ENCODE measurements around the gene APC2. TPM values are rescaled to one million over a fixed set of nuclear protein-coding genes. Genes with fewer than 3 reads are reported as not detected.
A peak's percentile ranks its signal among the peaks of the same experiment; 100 is the strongest.

APC2 gene
- total RNA-seq, 1 experiment from 2014 or later, result 11.9 TPM

DNA sequence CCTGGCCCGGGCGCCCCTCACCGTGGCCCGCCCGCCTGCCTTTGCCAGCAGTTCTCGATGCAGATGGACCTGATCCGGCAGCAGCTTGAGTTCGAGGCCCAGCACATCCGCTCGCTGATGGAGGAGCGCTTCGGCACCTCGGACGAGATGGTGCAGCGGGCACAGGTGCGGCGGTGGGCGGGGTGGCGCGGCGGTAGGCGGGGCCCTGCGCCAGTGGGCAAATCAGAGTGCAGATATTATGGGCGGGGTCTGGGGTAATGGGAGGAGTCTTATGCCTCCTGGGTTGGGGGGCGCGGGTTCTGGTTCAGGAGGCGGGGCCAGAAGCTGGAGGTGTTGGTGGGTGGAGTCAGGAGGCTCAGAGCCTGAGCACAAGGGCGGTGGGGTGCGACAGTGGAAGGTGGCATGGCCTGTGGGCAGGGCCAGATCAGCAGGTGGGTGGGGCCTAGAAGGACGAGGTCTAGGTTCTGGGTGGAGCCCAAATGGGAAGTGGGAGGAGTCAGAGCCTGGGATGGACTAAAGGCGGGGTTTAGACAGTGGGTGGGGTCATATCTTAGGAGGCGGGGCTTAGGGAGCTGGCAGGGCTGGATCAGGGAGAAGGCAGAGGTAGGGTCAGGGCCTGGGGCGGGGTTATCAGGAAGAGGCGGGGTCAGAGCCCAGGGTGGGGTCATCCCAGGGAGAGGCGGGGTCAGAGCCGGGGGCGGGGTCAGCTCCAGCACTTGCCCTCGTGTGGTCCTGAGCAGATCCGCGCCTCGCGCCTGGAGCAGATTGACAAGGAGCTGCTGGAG is 5.6 kb downstream of the APC2 start:
- H3K4me3 ChIP-seq (ENCODE audit: low read depth in 2 of 2, low read length in 2 of 2), result no peak overlapping the region
- no peaks in the 10 kb centered on the region; the same call in 1 of the 2 replicates for H3K4me1 ChIP-seq (ENCODE audit: control insufficient read depth, insufficient read depth, low read length)
- ATAC-seq (peak; percentile 49), DNase-seq (ENCODE audit: low read depth, low spot score) (peak; percentile 43)
- H3K27me3 ChIP-seq (ENCODE audit: control insufficient read depth, insufficient read depth, low read length), result no peaks in the 10 kb centered on the region
- TF ChIP-seq, protein P1, sequence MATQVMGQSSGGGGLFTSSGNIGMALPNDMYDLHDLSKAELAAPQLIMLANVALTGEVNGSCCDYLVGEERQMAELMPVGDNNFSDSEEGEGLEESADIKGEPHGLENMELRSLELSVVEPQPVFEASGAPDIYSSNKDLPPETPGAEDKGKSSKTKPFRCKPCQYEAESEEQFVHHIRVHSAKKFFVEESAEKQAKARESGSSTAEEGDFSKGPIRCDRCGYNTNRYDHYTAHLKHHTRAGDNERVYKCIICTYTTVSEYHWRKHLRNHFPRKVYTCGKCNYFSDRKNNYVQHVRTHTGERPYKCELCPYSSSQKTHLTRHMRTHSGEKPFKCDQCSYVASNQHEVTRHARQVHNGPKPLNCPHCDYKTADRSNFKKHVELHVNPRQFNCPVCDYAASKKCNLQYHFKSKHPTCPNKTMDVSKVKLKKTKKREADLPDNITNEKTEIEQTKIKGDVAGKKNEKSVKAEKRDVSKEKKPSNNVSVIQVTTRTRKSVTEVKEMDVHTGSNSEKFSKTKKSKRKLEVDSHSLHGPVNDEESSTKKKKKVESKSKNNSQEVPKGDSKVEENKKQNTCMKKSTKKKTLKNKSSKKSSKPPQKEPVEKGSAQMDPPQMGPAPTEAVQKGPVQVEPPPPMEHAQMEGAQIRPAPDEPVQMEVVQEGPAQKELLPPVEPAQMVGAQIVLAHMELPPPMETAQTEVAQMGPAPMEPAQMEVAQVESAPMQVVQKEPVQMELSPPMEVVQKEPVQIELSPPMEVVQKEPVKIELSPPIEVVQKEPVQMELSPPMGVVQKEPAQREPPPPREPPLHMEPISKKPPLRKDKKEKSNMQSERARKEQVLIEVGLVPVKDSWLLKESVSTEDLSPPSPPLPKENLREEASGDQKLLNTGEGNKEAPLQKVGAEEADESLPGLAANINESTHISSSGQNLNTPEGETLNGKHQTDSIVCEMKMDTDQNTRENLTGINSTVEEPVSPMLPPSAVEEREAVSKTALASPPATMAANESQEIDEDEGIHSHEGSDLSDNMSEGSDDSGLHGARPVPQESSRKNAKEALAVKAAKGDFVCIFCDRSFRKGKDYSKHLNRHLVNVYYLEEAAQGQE (IDR thresholded peaks at IDR 0.05; ENCODE audit: insufficient read depth in 1 of 2, low read depth in 2 of 2, low read length in 1 of 2), result no peak
- TF ChIP-seq SIN3A (IDR thresholded peaks at IDR 0.05; ENCODE audit: borderline replicate concordance, insufficient read depth, low read depth, low read length) (no peak), POLR2AphosphoS5 (IDR thresholded peaks at IDR 0.05; ENCODE audit: low read depth, low read length) (no peak)
- TF ChIP-seq, protein P2, sequence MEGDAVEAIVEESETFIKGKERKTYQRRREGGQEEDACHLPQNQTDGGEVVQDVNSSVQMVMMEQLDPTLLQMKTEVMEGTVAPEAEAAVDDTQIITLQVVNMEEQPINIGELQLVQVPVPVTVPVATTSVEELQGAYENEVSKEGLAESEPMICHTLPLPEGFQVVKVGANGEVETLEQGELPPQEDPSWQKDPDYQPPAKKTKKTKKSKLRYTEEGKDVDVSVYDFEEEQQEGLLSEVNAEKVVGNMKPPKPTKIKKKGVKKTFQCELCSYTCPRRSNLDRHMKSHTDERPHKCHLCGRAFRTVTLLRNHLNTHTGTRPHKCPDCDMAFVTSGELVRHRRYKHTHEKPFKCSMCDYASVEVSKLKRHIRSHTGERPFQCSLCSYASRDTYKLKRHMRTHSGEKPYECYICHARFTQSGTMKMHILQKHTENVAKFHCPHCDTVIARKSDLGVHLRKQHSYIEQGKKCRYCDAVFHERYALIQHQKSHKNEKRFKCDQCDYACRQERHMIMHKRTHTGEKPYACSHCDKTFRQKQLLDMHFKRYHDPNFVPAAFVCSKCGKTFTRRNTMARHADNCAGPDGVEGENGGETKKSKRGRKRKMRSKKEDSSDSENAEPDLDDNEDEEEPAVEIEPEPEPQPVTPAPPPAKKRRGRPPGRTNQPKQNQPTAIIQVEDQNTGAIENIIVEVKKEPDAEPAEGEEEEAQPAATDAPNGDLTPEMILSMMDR (IDR thresholded peaks at IDR 0.05), result no peak
- no peak overlapping the region for H3K27ac ChIP-seq (ENCODE audit: low read length)
- intact Hi-C loops (cut with micrococcal nuclease; ENCODE audit: unreplicated experiment), result no loop called here
- BruUV-seq (replicated peaks), result no TSS peak
- no peaks in the 10 kb centered on the region for H3K9me3 ChIP-seq (ENCODE audit: control insufficient read depth, insufficient read depth, low read depth, low read length)
- ChIA-PET CTCF (no interaction called here), POLR2A (interaction anchor here (0.8 kb wide), 1 partner anchor 195 kb away, joined by 3 read pairs; no protein-coding TSS in a partner anchor)
- no peaks in the 10 kb centered on the region for H3K36me3 ChIP-seq (ENCODE audit: control insufficient read depth, insufficient read depth, low read length)
- in situ Hi-C loops (cut with HindIII; ENCODE audit: low pct_unique_long_range_greater_than_20kb, low sequenced_read_pairs), result no loop called here

DNA sequence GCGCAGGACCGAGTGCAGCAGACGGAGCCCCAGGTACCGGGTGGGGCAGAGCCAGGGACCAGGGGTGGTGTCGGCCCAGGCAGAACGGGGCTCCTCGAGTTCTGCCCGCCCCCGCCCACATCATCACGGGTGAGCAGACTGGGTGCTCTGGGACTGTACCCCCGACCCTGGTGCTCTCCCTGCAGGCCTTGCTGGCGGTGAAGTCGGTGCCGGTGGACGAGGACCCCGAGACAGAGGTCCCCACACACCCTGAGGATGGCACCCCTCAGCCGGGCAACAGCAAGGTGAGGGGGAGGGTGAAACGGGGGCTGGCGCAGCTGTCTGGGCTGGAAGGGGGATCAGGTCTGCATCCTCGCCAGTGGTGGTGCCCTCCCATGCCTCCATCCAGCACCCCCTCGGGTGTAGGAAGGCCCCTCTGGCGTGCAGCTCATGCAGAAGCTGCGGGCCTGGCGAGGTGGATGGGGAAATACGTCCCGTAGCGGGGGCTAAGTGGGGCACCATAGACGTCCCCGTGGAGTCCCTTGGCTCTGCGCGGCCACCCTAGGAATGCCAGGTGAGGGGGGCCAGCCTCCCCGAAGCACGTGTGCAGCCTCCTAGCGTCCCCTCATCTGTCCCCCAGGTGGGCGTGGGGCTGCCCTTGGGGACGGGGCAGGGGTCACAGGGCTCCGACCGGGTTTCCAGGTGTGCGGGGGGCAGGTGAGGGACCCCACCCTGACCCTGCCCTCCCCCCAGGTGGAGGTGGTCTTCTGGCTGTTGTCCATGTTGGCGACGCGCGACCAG is 6.4 kb downstream of the APC2 start:
- no peak overlapping the region for H3K27ac ChIP-seq (ENCODE audit: low read length)
- intact Hi-C loops (cut with micrococcal nuclease; ENCODE audit: unreplicated experiment), result no loop called here
- H3K9me3 ChIP-seq (ENCODE audit: control insufficient read depth, insufficient read depth, low read depth, low read length), result no peaks in the 10 kb centered on the region
- TF ChIP-seq, protein P2 (IDR thresholded peaks at IDR 0.05), result no peak
- TF ChIP-seq TCF7L2 (IDR thresholded peaks at IDR 0.05; ENCODE audit: low read depth, low read length) (no peak), POLR2AphosphoS5 (IDR thresholded peaks at IDR 0.05; ENCODE audit: low read depth, low read length) (no peak), SIN3A (IDR thresholded peaks at IDR 0.05; ENCODE audit: borderline replicate concordance, insufficient read depth, low read depth, low read length) (no peak)
- TF ChIP-seq, protein P1 (IDR thresholded peaks at IDR 0.05; ENCODE audit: insufficient read depth in 1 of 2, low read depth in 2 of 2, low read length in 1 of 2), result no peak
- H3K4me1 ChIP-seq (ENCODE audit: control insufficient read depth, insufficient read depth, low read length), result no peaks in the 10 kb centered on the region; the same call in 1 of the 2 replicates
- ATAC-seq, result no peak
- H3K36me3 ChIP-seq (ENCODE audit: control insufficient read depth, insufficient read depth, low read length), result no peaks in the 10 kb centered on the region
- no TSS peak for BruUV-seq (replicated peaks)
- ChIA-PET CTCF (no interaction called here), POLR2A (no interaction called here)
- in situ Hi-C loops (cut with HindIII; ENCODE audit: low pct_unique_long_range_greater_than_20kb, low sequenced_read_pairs), result no loop called here
- DNase-seq (ENCODE audit: low read depth, low spot score), result no peak
- H3K4me3 ChIP-seq (ENCODE audit: low read depth in 2 of 2, low read length in 2 of 2), result no peak overlapping the region
- no peaks in the 10 kb centered on the region for H3K27me3 ChIP-seq (ENCODE audit: control insufficient read depth, insufficient read depth, low read length)

Measured in Panc1 (cell line).